GM18517 (cell line): ENCODE measurements around the gene SEC63.
"Not testable (repeated sequence)": the region's sequence is repeated elsewhere in the genome, so short reads cannot be mapped to it uniquely, and the experiment has no call there.

Experiments used
- ATAC-seq: cut with Tn5 transposase; IDR thresholded peaks from one replicate; pipeline ENCODE4 v1.9.1; 2021; ENCODE audit warnings: mild to moderate bottlenecking, moderate library complexity; ENCODE audit not compliant: unreplicated experiment

The SEC63 gene

DNA sequence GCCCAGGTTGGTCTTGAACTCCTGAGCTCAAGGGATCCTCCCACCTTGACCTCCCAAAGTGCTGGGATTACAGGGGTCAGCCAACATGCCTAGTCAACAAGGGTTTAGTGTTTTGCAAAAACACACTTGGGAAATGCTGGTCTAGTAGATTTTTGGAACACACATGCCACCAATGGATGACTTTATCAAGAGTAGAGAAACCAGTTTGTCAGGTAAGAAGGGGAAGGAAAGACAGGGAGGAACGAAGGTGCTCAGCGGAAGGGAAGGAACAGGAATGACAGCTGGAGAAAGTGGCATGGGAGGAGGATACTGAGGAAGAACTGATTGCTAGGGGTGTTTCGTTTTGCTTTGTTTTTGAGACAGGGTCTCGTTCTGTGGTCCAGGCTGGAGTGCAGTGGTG lies 15.6 kb upstream of the SEC63 start:
- ATAC-seq: no peak

DNA sequence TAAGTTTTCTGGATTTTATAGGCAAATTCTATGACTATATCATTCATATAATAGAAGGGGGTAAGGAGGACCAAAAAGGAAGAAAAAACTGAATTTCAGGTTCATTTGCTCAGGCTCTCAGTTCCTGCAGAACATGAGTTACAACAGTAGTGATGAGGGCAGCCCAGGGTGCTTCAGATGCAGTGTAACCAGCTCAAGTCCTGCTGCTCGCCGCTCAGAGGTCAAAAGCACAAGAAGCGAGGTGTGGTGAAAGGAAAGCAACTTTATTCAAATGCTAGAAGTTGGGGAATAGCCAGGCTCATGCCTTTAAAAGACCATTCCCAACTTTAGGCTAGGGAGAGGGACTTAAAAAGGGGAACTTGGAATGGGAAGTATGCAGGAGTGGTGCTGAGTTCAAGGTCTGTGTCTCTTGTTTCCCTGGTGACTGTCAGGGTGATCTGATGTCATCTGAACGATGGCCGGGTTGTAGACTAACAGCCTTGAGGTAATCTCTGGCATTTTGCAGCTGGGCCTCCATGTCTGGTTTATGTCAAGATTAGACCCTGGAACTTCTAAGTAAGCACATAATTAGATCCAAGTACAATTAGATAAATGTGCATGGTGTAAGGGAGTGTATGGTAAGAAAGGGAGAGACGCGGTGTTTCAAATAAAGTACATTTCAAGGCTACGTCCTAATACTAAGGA lies 14.5 kb upstream of the SEC63 start:
- ATAC-seq: no peak

DNA sequence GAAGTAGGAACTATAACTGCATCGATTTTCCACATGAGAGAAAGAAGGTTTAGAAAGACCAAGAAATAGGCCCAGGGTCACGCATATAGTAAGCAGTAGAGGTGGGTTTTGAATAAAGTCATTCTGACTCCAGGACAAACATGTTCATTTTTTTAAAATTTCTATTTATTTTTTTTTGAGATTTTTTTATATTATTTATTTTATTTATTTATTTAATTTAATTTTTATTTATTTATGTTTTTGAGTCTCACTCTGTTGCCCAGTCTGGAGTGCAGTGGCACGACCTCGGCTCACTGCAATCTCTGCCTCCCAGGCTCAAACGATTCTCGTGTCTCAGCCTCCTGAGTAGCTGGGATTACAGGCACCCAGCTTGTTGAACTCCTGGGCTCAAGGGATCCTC lies 13.2 kb upstream of the SEC63 start:
- no peak for ATAC-seq

DNA sequence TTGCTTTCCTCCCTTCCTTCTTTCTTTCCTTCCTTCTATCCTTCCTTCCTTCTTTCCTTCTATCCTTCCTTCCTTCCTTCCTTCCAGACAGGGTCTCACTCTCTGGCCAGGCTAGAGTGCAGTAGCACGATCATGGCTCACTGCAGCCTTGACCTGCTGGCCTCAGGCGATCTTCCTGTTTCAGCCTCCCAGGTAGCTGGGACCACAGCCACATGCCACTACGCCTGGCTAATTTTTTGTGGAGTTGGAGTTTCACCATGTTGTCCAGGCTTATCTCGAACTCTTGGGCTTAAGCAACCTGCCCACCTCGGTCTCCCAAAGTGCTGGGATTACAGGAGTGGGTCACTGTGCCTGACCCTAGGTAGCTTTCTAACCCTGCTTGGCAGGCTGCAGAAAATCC lies 12.2 kb upstream of the SEC63 start:
- ATAC-seq: no peak

DNA sequence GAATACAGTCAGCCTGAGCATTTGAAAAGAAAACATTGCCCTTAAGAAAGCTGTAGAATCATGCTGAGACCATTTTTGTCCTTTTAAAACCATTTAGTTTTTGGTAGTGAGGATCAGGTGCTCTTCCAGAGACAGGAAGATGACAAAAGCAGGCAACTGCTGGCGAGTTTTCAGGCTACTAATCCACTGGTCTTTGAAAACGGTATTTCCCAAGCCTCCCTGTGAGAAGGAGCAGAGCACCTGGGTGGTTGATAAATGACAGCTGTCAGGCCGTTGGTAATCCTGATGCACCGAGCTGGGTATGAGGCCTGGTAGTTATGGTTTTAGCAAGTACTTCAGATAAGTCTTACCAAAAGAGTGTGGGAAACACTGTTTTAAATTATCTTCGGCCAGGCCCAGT lies 10.1 kb upstream of the SEC63 start:
- ATAC-seq: no peak

DNA sequence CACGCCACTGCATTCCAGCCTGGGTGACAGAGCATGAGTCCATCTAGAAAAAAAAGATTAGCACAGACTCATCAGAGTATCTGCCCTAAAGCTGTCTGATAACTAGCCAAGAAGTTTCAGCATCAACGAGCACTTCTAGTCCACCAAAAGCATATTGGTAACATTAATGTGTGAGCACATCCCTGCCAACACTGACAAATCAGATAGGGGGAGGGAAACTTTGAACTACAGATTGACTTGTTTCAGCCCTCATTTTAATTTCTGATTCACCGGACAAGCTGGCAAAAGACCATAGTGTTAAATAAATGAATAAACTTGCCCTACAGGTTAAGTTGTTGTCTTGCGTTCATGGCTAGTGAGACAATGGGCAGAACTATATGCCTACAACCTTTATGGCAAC lies 7.7 kb upstream of the SEC63 start:
- no peak for ATAC-seq

GRCh38 chr6:107962723-107963122 lies 4.7 kb upstream of the SEC63 start:
- no peak for ATAC-seq

DNA sequence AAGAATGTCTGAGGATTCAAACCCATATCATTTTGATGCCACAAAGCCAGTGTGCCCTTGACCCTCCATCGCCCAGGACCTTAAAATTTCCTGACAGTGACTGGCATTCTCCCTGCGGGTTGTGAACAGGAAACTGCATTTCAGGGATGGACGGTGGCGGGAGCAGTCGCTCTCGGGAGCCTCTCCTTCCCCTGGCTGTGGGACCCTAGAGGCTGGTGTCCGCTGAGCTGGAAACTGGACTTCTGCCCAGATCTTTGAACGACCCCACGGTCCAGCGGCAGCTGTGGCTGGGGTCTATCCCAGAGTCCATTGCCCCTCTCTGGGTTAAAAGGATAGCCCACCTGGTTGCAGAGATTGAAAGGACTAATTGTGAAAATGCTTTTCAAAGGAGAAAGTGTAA lies 1.4 kb upstream of the SEC63 start:
- ATAC-seq: no peak

DNA sequence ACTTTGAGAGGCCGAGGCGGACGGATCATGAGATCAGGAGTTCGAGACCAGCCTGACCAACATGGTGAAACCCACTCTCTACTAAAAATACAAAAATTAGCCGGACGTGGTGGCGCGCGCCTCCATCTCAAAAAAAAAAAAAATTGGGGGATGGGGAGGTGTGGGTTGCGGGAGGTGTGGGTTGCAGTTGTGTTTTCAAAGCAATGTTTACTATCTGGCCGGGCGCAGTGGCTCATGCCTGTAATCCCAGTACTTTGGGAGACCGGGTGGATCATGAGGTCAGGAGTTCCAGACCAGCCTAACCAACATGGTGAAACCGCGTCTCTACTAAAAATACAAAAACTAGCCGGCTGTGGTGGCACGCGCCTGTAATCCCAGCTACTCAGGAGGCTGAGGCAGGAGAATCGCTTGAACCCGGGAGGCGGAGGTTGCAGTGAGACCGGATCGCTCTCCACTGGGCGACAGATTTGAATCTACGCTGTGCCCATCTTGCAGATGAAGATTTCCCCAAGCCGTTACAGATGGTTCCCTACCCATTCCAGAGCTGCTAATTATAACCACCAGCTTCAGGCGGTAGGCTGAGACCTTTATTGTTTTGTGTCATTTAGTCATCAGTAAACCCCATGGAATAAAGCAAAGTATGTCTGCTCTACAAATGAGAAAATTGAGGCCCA lies 818 bp upstream of the SEC63 start:
- not testable (repeated sequence) for ATAC-seq

- ATAC-seq: peak; percentile 30
Observed at GRCh38 chr6:107957308-107957908, 600 bp downstream of the SEC63 start.

GRCh38 chr6:107956586-107957307 lies 1.3 kb downstream of the SEC63 start:
- ATAC-seq: no peak

GRCh38 chr6:107956181-107956580 lies 1.8 kb downstream of the SEC63 start:
- no peak for ATAC-seq

- not testable (repeated sequence) for ATAC-seq
Observed at GRCh38 chr6:107953858-107954414, 4.1 kb downstream of the SEC63 start.

DNA sequence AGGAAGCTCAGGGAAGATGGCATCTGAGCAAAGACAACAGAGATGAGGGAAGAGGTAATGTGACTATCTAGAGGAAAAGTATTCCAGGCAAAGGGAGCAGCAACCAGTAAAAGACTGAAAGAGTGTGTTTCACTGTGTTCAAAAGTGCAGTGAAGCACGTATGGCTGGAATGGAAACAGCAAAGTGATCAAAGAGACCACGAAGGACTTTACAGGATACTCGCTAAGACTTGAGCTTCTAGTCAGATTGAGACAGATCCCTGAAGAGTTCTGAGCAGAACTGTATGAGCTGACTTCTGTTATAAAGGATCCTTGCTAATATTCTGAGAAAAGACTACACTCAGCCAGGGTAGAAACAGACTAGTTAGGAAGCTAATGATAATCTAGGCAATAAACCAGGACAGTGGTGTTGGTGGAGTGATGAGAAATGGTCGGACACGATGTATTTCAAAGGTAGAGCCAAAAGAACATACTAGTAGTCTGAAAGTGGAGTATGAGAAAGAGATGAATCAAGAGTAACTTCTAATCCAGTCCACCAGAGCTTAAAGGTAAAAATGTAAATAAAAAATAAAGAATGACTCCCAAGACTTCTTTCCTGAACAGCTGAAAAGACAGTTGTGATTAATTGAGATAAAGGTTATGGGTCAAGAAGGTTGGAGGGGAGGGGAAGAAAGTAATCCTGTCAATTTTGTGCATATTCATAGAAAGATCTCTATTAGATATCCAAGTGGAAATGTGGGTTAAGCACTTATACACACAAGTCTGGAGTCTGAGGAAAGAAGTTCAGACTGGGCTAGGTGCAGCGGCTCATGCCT lies 14.2 kb downstream of the SEC63 start:
- ATAC-seq: no peak

DNA sequence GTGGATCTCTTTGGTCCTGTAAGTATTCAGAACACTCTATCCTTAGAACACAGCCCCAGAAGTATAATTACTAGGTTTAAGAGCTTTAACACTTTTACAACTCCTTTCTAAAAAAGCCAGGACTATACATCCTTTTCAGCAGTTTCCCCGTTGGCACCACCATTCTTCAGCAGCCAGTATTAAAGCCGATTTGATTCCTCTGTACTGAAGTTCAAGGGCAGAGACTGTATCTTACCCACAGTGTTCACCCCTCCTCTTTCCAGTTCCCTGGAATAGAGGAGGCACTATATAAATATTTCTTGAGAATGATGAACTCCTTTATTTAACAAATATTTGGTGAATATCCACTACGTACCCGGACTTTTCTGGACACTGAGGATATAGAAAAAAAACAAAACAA lies 15.9 kb downstream of the SEC63 start:
- ATAC-seq: no peak

DNA sequence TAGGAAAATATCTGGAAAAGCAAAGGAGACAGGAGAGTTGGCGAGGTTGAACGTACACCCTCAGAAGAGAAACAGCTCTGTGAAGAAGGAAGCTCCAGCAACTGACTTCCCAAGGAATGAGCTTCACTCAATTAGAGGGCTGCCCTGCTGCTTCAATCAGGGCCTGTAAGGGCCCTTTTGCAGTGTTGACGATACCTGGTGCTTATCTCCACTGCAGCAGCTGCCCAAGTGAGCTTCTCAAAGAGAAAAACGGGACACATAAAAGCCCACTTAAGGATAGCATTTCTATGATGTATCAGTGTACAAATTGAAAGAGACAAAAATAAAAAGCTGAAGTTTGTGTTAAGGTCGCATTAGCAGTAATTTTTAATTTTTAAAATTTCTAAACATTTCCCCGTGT lies 16.4 kb downstream of the SEC63 start:
- ATAC-seq: no peak

DNA sequence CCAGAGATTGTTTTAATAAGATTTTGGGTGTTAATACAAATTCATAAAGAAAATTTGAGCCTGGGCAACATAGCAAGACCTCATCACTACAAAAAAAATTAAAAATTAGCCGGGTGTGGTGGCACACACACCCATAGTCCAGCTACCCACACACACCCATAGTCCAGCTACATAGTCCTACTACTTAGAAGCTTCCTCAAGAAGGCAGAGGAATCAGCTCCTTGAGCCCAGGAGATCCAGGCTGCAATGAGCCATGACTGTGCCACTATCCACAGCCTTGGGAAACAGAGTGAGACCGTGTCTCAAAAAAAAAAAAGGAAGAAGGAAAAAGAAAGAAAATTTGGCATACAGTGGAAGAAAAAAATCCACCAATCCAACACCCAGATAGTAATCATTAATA lies 16.8 kb downstream of the SEC63 start:
- ATAC-seq: no peak

GRCh38 chr6:107936910-107937292 lies 21.1 kb downstream of the SEC63 start:
- not testable (repeated sequence) for ATAC-seq

- ATAC-seq: no peak
Observed at GRCh38 chr6:107936162-107936909, 21.7 kb downstream of the SEC63 start.

GRCh38 chr6:107934229-107934628 lies 23.8 kb downstream of the SEC63 start:
- ATAC-seq: not testable (repeated sequence)
